Measurements from ENCODE around the gene PHLDB1. TPM values are rescaled to one million over a fixed set of nuclear protein-coding genes. Genes with fewer than 3 reads are reported as not detected.

PHLDB1 gene
- total RNA-seq, 1 donor from 2014 or later: 7.5 TPM

GRCh38 chr11:118657238-118657637, 49.8 kb downstream of the PHLDB1 start:
- ATAC-seq (no peak), DNase-seq (ENCODE audit: low spot score) (no peak)

GRCh38 chr11:118657709-118658428, 50.5 kb downstream of the PHLDB1 start:
- DNase-seq (ENCODE audit: low spot score) (no peak), ATAC-seq (no peak)

- no peak for ATAC-seq
- DNase-seq (ENCODE audit: low spot score): peak; percentile 43
These were observed 51.3 kb downstream of the PHLDB1 start for GRCh38 chr11:118658429-118659313.

GRCh38 chr11:118659314-118659952, 52.0 kb downstream of the PHLDB1 start:
- DNase-seq (ENCODE audit: low spot score): peak; percentile 87

GRCh38 chr11:118659953-118660680, 52.7 kb downstream of the PHLDB1 start:
- ATAC-seq (no peak), DNase-seq (ENCODE audit: low spot score) (no peak)

More at GRCh38 chr11:118659314-118659952, 52.0 kb downstream of the PHLDB1 start:
- ATAC-seq: peak; percentile 96

GRCh38 chr11:118660681-118661424, 53.4 kb downstream of the PHLDB1 start:
- ATAC-seq (no peak), DNase-seq (ENCODE audit: low spot score) (peak; percentile 44)

GRCh38 chr11:118661425-118662301, 54.2 kb downstream of the PHLDB1 start:
- DNase-seq (ENCODE audit: low spot score): no peak

GRCh38 chr11:118662401-118663271, 55.2 kb downstream of the PHLDB1 start:
- ATAC-seq (no peak), DNase-seq (ENCODE audit: low spot score) (no peak)

More at GRCh38 chr11:118661425-118662301, 54.2 kb downstream of the PHLDB1 start:
- ATAC-seq: no peak

GRCh38 chr11:118663381-118663780, 56.0 kb downstream of the PHLDB1 start:
- no peak for DNase-seq (ENCODE audit: low spot score)
- ATAC-seq: no peak

- no peak for DNase-seq (ENCODE audit: low spot score)
- no peak for ATAC-seq
These were observed 56.5 kb downstream of the PHLDB1 start for GRCh38 chr11:118663902-118664301.

- ATAC-seq: no peak
- DNase-seq (ENCODE audit: low spot score): no peak
These were observed 59.0 kb downstream of the PHLDB1 start for GRCh38 chr11:118666371-118666770.

- DNase-seq (ENCODE audit: low spot score) (no peak), ATAC-seq (peak; percentile 67)
These were observed 62.6 kb downstream of the PHLDB1 start for GRCh38 chr11:118670063-118670462.

- no peak for DNase-seq (ENCODE audit: low spot score)
- no peak for ATAC-seq
These were observed 63.8 kb downstream of the PHLDB1 start for GRCh38 chr11:118671254-118671653.

- DNase-seq (ENCODE audit: low spot score) (no peak), ATAC-seq (no peak)
These were observed 65.4 kb downstream of the PHLDB1 start for GRCh38 chr11:118672846-118673245.

GRCh38 chr11:118673361-118674081, 66.1 kb downstream of the PHLDB1 start:
- DNase-seq (ENCODE audit: low spot score): no peak
- ATAC-seq: peak; percentile 85

- DNase-seq (ENCODE audit: low spot score) (no peak), ATAC-seq (no peak)
These were observed 66.6 kb downstream of the PHLDB1 start for GRCh38 chr11:118674082-118674435.

GRCh38 chr11:118677977-118678376, 70.6 kb downstream of the PHLDB1 start:
- ATAC-seq (no peak), DNase-seq (ENCODE audit: low spot score) (no peak)

Measured in left lobe of liver (tissue), 2 donors.